Liver (tissue), 9 donors: ENCODE measurements around the gene CHML. TPM values are rescaled to one million over a fixed set of nuclear protein-coding genes. Genes with fewer than 3 reads are reported as not detected.

Experiments used
- DNase-seq: peaks from one replicate; pipeline ENCODE4 v3.0.0-alpha.2; 2017; ENCODE audit warnings: low spot score
- H3K27ac ChIP-seq, 2 donors: one replicate each; pipeline ENCODE4 v1.7.0; 2013; ENCODE audit warnings: inconsistent platforms in 2 of 2, low read length in 2 of 2, control low read depth in 1 of 2, low read depth in 1 of 2, mild to moderate bottlenecking in 1 of 2
- H3K27me3 ChIP-seq, 4 donors: one replicate each; pipeline versions ENCODE4 v1.6.1 to v1.7.0; 2013; ENCODE audit warnings: low read length in 3 of 4, inconsistent platforms in 1 of 4, mild to moderate bottlenecking in 1 of 4, moderate library complexity in 1 of 4; ENCODE audit not compliant: control insufficient read depth in 4 of 4, insufficient read depth in 4 of 4
- H3K36me3 ChIP-seq, 4 donors: one replicate each; pipeline versions ENCODE4 v1.6.1 to v1.7.0; 2013; ENCODE audit warnings: low read length in 3 of 4, mild to moderate bottlenecking in 3 of 4, low read depth in 1 of 4, moderate library complexity in 1 of 4; ENCODE audit not compliant: control insufficient read depth in 4 of 4, insufficient read depth in 3 of 4
- H3K4me1 ChIP-seq, 4 donors: one replicate each; pipeline versions ENCODE4 v1.6.1 to v1.7.0; 2013; ENCODE audit warnings: low read length in 3 of 4, mild to moderate bottlenecking in 3 of 4, moderate library complexity in 1 of 4; ENCODE audit not compliant: control insufficient read depth in 4 of 4, insufficient read depth in 4 of 4
- H3K4me3 ChIP-seq, 3 donors: one replicate each; pipeline versions ENCODE4 v1.6.1 to v1.7.0; 2013; ENCODE audit warnings: low read length in 3 of 3, control low read depth in 1 of 3, low read depth in 1 of 3, mild to moderate bottlenecking in 1 of 3
- H3K9ac ChIP-seq, 2 donors: one replicate each; pipeline ENCODE4 v1.7.0; 2013; ENCODE audit warnings: low read length in 2 of 2, mild to moderate bottlenecking in 2 of 2, moderate library complexity in 2 of 2, control low read depth in 1 of 2, low read depth in 1 of 2
- H3K9me3 ChIP-seq, 4 donors: one replicate each; pipeline versions ENCODE4 v1.6.1 to v1.7.0; 2013; ENCODE audit warnings: low read length in 3 of 4; ENCODE audit not compliant: control insufficient read depth in 4 of 4
- EGR1 ChIP-seq, 2 donors: IDR thresholded peaks; 2 replicates each; pipeline ENCODE4 v1.6.1; 2016 to 2018; ENCODE audit warnings: antibody characterized with exemption in 2 of 2, low read depth in 2 of 2
- FOXA1 ChIP-seq: IDR thresholded peaks from 2 replicates; pipeline ENCODE4 v1.6.1; 2016; ENCODE audit warnings: antibody characterized with exemption
- FOXA2 ChIP-seq: IDR thresholded peaks from 2 replicates; pipeline ENCODE4 v1.6.1; 2016; ENCODE audit warnings: antibody characterized with exemption
- GABPA ChIP-seq, 2 donors: IDR thresholded peaks in 1 of 2; conservative IDR thresholded peaks in 1 of 2; 2 replicates each; pipeline ENCODE4 v1.6.1; 2016; ENCODE audit warnings: antibody characterized with exemption in 2 of 2, mild to moderate bottlenecking in 1 of 2, moderate library complexity in 1 of 2
- HNF4A ChIP-seq, 2 donors: conservative IDR thresholded peaks; 2 replicates each; pipeline ENCODE4 v1.6.1; 2016; ENCODE audit warnings: antibody characterized with exemption in 2 of 2, mild to moderate bottlenecking in 2 of 2
- HNF4G ChIP-seq: IDR thresholded peaks from 2 replicates; pipeline ENCODE4 v1.6.1; 2016; ENCODE audit warnings: antibody characterized with exemption
- JUND ChIP-seq, 2 donors: IDR thresholded peaks; 2 replicates each; pipeline ENCODE4 v1.6.1; 2016; ENCODE audit warnings: antibody characterized with exemption in 2 of 2
- NR2F2 ChIP-seq: IDR thresholded peaks from 2 replicates; pipeline ENCODE4 v1.6.1; 2016; ENCODE audit warnings: antibody characterized with exemption
- RAD21 ChIP-seq, 2 donors: IDR thresholded peaks; 2 replicates each; pipeline ENCODE4 v1.6.1; 2016; ENCODE audit warnings: antibody characterized with exemption in 2 of 2, mild to moderate bottlenecking in 2 of 2
- RXRA ChIP-seq, 2 donors: IDR thresholded peaks; 2 replicates each; pipeline ENCODE4 v1.6.1; 2017 to 2018; ENCODE audit warnings: antibody characterized with exemption in 2 of 2, mild to moderate bottlenecking in 1 of 2
- SP1 ChIP-seq: IDR thresholded peaks from 2 replicates; pipeline ENCODE4 v1.6.1; 2018; ENCODE audit warnings: antibody characterized with exemption, mild to moderate bottlenecking
- TAF1 ChIP-seq: conservative IDR thresholded peaks from 2 replicates; pipeline ENCODE4 v1.6.1; 2016; ENCODE audit warnings: antibody characterized with exemption, mild to moderate bottlenecking
- YY1 ChIP-seq: IDR thresholded peaks from 2 replicates; pipeline ENCODE4 v1.6.1; 2016; ENCODE audit warnings: antibody characterized with exemption, mild to moderate bottlenecking
- WGBS: extraction: QIAGEN DNeasy Blood & Tissue Kit; methylation state at CpG from one replicate; pipeline ENCODE4 v1.1.7; 2013; 5-methylcytosine and 5-hydroxymethylcytosine counted together
- polyA plus RNA-seq, 2 donors: library from polyadenylated mRNA; stranded (reverse) in 1 of 2; unstranded in 1 of 2; fragments of 200-250 nt in 1 of 2; fragments of >200 nt in 1 of 2; fragmentation: Nextera tagmentation in 1 of 2; extraction: Ambion mirVana in 1 of 2; gene quantifications; one replicate each; pipeline versions ENCODE4 v1.2.1 to v1.2.3, GENCODE V29; 2013 to 2015
- total RNA-seq, 2 donors: library from RNA; depleted of rRNA; stranded (reverse); fragments of >200 nt; gene quantifications; one replicate each; pipeline ENCODE4 v1.2.3, GENCODE V29; 2014
- TF ChIP-seq, protein P1 (sequence below): fragments of 150-350 bp; IDR thresholded peaks from 2 replicates; pipeline ENCODE4 v1.5.1; 2017; ENCODE audit warnings: improper control_type of control experiment, low read depth, low read length; ENCODE audit not compliant: missing input control
- TF ChIP-seq, protein P2 (sequence below): IDR thresholded peaks from 2 replicates; pipeline ENCODE4 v1.6.1; 2016; ENCODE audit warnings: antibody characterized with exemption
- TF ChIP-seq, protein P3 (sequence below): IDR thresholded peaks from 2 replicates; pipeline ENCODE4 v1.6.1; 2016; ENCODE audit warnings: antibody characterized with exemption
- TF ChIP-seq, protein P4 (sequence below): IDR thresholded peaks from 2 replicates; pipeline ENCODE4 v1.6.1; 2016; ENCODE audit warnings: antibody characterized with exemption, mild to moderate bottlenecking
- TF ChIP-seq, protein P5 (sequence below): IDR thresholded peaks from 2 replicates; pipeline ENCODE4 v1.6.1; 2016; ENCODE audit warnings: antibody characterized with exemption
- donor health status: healthy.
- donor health status: healthy.
- donor health status: healthy.
- donor health status: healthy.
- donor health status: healthy.

The CHML gene
- total and polyA plus RNA-seq, 4 donors = 0.53 to 8.1 (median 3.3) TPM

DNA sequence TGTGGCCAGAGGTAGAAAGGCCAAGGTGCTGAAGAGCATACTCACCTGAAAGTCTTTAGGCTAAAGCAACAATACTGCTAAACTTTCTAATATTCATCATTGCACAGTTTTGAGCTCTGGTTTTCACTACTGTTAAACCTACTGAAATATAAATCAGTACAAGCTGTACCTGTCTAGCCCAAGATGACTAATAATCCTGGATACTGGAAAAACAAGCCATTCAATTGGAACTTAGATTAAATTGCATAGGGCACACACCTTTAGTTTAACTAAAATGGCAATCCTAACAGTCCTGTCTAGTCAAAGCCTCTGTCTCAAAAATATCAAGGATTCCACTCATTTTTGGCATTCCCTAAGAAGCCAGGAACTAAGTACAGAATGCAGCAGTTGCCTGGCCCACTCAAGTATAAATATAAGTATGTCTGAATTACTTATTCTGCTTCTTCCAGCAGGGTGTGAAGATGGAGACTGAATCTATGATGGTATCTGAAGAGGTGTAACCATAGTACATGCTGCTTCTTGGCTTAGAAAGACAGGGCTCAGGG is 3.1 kb downstream of the CHML start (continued):
- TF ChIP-seq, protein P1, sequence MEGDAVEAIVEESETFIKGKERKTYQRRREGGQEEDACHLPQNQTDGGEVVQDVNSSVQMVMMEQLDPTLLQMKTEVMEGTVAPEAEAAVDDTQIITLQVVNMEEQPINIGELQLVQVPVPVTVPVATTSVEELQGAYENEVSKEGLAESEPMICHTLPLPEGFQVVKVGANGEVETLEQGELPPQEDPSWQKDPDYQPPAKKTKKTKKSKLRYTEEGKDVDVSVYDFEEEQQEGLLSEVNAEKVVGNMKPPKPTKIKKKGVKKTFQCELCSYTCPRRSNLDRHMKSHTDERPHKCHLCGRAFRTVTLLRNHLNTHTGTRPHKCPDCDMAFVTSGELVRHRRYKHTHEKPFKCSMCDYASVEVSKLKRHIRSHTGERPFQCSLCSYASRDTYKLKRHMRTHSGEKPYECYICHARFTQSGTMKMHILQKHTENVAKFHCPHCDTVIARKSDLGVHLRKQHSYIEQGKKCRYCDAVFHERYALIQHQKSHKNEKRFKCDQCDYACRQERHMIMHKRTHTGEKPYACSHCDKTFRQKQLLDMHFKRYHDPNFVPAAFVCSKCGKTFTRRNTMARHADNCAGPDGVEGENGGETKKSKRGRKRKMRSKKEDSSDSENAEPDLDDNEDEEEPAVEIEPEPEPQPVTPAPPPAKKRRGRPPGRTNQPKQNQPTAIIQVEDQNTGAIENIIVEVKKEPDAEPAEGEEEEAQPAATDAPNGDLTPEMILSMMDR = no peak
- TF ChIP-seq, protein P2, sequence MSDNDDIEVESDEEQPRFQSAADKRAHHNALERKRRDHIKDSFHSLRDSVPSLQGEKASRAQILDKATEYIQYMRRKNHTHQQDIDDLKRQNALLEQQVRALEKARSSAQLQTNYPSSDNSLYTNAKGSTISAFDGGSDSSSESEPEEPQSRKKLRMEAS = no peak

DNA sequence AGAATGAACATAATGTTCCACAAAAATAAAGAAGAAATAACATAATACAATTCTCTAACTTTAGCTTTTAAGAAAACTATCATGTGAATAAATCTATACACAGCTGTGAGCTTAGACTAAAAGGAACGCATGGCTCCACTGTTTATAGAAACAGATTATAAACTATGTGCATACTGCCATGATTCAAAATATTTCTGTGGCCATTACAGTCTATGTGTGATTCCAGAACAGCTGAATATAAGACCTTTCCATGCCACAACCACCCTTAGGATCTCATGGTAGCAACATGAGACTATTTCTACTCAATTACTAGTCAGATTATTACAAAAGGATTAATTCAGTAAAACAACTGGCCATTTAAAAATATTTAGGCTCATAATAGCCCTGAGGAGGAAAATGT is 3.9 kb downstream of the CHML start:
- Histone ChIP-seq H3K27me3 (no peaks in the 10 kb centered on the region), H3K9me3 (no peaks in the 10 kb centered on the region), H3K9ac (no peak overlapping the region), H3K4me1 (peaks cover 4 to 29% (median 6%) of the 10 kb centered on the region in 4 donors), H3K4me3 (no peak overlapping the region), H3K36me3 (peaks cover 0 to 7% (median 2%) of the 10 kb centered on the region in 4 donors), H3K27ac (no peak overlapping the region)
- no peak for DNase-seq
- TF ChIP-seq FOXA2 = no peak
- TF ChIP-seq, protein P3, sequence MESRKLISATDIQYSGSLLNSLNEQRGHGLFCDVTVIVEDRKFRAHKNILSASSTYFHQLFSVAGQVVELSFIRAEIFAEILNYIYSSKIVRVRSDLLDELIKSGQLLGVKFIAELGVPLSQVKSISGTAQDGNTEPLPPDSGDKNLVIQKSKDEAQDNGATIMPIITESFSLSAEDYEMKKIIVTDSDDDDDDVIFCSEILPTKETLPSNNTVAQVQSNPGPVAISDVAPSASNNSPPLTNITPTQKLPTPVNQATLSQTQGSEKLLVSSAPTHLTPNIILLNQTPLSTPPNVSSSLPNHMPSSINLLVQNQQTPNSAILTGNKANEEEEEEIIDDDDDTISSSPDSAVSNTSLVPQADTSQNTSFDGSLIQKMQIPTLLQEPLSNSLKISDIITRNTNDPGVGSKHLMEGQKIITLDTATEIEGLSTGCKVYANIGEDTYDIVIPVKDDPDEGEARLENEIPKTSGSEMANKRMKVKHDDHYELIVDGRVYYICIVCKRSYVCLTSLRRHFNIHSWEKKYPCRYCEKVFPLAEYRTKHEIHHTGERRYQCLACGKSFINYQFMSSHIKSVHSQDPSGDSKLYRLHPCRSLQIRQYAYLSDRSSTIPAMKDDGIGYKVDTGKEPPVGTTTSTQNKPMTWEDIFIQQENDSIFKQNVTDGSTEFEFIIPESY = no peak
- TF ChIP-seq, protein P4, sequence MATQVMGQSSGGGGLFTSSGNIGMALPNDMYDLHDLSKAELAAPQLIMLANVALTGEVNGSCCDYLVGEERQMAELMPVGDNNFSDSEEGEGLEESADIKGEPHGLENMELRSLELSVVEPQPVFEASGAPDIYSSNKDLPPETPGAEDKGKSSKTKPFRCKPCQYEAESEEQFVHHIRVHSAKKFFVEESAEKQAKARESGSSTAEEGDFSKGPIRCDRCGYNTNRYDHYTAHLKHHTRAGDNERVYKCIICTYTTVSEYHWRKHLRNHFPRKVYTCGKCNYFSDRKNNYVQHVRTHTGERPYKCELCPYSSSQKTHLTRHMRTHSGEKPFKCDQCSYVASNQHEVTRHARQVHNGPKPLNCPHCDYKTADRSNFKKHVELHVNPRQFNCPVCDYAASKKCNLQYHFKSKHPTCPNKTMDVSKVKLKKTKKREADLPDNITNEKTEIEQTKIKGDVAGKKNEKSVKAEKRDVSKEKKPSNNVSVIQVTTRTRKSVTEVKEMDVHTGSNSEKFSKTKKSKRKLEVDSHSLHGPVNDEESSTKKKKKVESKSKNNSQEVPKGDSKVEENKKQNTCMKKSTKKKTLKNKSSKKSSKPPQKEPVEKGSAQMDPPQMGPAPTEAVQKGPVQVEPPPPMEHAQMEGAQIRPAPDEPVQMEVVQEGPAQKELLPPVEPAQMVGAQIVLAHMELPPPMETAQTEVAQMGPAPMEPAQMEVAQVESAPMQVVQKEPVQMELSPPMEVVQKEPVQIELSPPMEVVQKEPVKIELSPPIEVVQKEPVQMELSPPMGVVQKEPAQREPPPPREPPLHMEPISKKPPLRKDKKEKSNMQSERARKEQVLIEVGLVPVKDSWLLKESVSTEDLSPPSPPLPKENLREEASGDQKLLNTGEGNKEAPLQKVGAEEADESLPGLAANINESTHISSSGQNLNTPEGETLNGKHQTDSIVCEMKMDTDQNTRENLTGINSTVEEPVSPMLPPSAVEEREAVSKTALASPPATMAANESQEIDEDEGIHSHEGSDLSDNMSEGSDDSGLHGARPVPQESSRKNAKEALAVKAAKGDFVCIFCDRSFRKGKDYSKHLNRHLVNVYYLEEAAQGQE = no peak
- TF ChIP-seq, protein P2 = no peak
- no peak for TF ChIP-seq HNF4A (conservative IDR thresholded peaks at IDR 0.05)
- no peak for TF ChIP-seq EGR1 (IDR thresholded peaks at IDR 0.05; ENCODE audit: low read depth in 2 of 2)
- no peak for TF ChIP-seq NR2F2
- no peak for TF ChIP-seq FOXA1
- no peak for TF ChIP-seq YY1
- TF ChIP-seq, protein P5, sequence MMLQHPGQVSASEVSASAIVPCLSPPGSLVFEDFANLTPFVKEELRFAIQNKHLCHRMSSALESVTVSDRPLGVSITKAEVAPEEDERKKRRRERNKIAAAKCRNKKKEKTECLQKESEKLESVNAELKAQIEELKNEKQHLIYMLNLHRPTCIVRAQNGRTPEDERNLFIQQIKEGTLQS = no peak
- no peak for TF ChIP-seq SP1
- TF ChIP-seq, protein P1 = no peak
- TF ChIP-seq RAD21 (IDR thresholded peaks at IDR 0.05) = no peak
- no peak for TF ChIP-seq GABPA (IDR thresholded peaks at IDR 0.05 in 1 of 2, conservative IDR thresholded peaks at IDR 0.05 in 1 of 2)
- no peak for TF ChIP-seq JUND (IDR thresholded peaks at IDR 0.05)
- no peak for TF ChIP-seq TAF1
- TF ChIP-seq RXRA (IDR thresholded peaks at IDR 0.05) = no peak
- no peak for TF ChIP-seq HNF4G
- WGBS = 87% methylated on average over 1 of the region's 1 CpG
